HEK293 (cell line): ENCODE data around the gene SUFU.
A peak's percentile ranks its signal among the peaks of the same experiment; 100 is the strongest.

Experiments
- BCL11B ChIP-seq: fragments of 450-650 bp; formaldehyde crosslinking; IDR thresholded peaks from 2 replicates; pipeline ENCODE4 v1.5.1; 2016; ENCODE audit warnings: low read depth, missing biosample characterization, missing genetic modification characterization
- OSR2 ChIP-seq: fragments of 450-650 bp; formaldehyde crosslinking; IDR thresholded peaks from 2 replicates; pipeline ENCODE4 v1.5.1; 2016; ENCODE audit warnings: missing biosample characterization, missing genetic modification characterization
- SP3 ChIP-seq: fragments of 450-650 bp; formaldehyde crosslinking; IDR thresholded peaks from 2 replicates; pipeline ENCODE4 v1.5.1; 2016; ENCODE audit warnings: missing biosample characterization, missing genetic modification characterization
- YY2 ChIP-seq: fragments of 450-650 bp; formaldehyde crosslinking; IDR thresholded peaks from 2 replicates; pipeline ENCODE4 v1.5.1; 2016; ENCODE audit warnings: missing biosample characterization, missing genetic modification characterization
- ZBTB17 ChIP-seq: fragments of 450-650 bp; formaldehyde crosslinking; IDR thresholded peaks from 2 replicates; pipeline ENCODE4 v1.5.1; 2016; ENCODE audit warnings: missing biosample characterization, missing genetic modification characterization
- ZBTB21 ChIP-seq: fragments of 450-650 bp; formaldehyde crosslinking; IDR thresholded peaks from 2 replicates; pipeline ENCODE4 v1.5.1; 2017; ENCODE audit warnings: missing biosample characterization, missing genetic modification characterization
- ZEB2 ChIP-seq: fragments of 450-650 bp; formaldehyde crosslinking; IDR thresholded peaks from 2 replicates; pipeline ENCODE4 v1.5.1; 2016; ENCODE audit warnings: missing biosample characterization, missing genetic modification characterization
- ZNF221 ChIP-seq: fragments of 450-650 bp; formaldehyde crosslinking; IDR thresholded peaks from 2 replicates; pipeline ENCODE4 v1.5.1; 2017; ENCODE audit warnings: missing biosample characterization, missing genetic modification characterization, borderline replicate concordance
- ZNF24 ChIP-seq: fragments of 450-650 bp; formaldehyde crosslinking; IDR thresholded peaks from 2 replicates; pipeline ENCODE4 v1.5.1; 2016; ENCODE audit warnings: missing biosample characterization, missing genetic modification characterization
- ZNF335 ChIP-seq: fragments of 450-650 bp; formaldehyde crosslinking; conservative IDR thresholded peaks from 2 replicates; pipeline ENCODE4 v1.5.1; 2016; ENCODE audit warnings: missing biosample characterization, missing genetic modification characterization
- ZNF391 ChIP-seq: fragments of 450-650 bp; formaldehyde crosslinking; IDR thresholded peaks from 2 replicates; pipeline ENCODE4 v1.5.1; 2016; ENCODE audit warnings: low read depth, missing biosample characterization, missing genetic modification characterization, borderline replicate concordance
- ZNF561 ChIP-seq: fragments of 450-650 bp; IDR thresholded peaks from 2 replicates; pipeline ENCODE4 v1.5.1; 2018; ENCODE audit warnings: missing biosample characterization, missing genetic modification characterization, borderline replicate concordance
- ZNF600 ChIP-seq: fragments of 450-650 bp; formaldehyde crosslinking; IDR thresholded peaks from 2 replicates; pipeline ENCODE4 v1.5.1; 2016; ENCODE audit warnings: missing biosample characterization, missing genetic modification characterization
- ZNF785 ChIP-seq: fragments of 450-650 bp; formaldehyde crosslinking; IDR thresholded peaks from 2 replicates; pipeline ENCODE4 v1.5.1; 2016; ENCODE audit warnings: missing biosample characterization, missing genetic modification characterization
- TF ChIP-seq, protein P1 (sequence below): fragments of 450-650 bp; formaldehyde crosslinking; IDR thresholded peaks from 2 replicates; pipeline ENCODE4 v1.5.1; 2016; ENCODE audit warnings: missing biosample characterization, missing genetic modification characterization
- TF ChIP-seq, protein P2 (sequence below): fragments of 450-650 bp; formaldehyde crosslinking; IDR thresholded peaks from 2 replicates; pipeline ENCODE4 v1.5.1; 2016; ENCODE audit warnings: missing biosample characterization, missing genetic modification characterization
- TF ChIP-seq, protein P3 (sequence below): fragments of 450-650 bp; formaldehyde crosslinking; IDR thresholded peaks from 2 replicates; pipeline ENCODE4 v1.5.1; 2016; ENCODE audit warnings: missing biosample characterization, missing genetic modification characterization, low read depth
- TF ChIP-seq, protein P4 (sequence below): fragments of 450-650 bp; formaldehyde crosslinking; conservative IDR thresholded peaks from 2 replicates; pipeline ENCODE4 v1.5.1; 2016; ENCODE audit warnings: low read depth, missing biosample characterization, missing genetic modification characterization
- TF ChIP-seq, protein P5 (sequence below): fragments of 450-650 bp; formaldehyde crosslinking; IDR thresholded peaks from 2 replicates; pipeline ENCODE4 v1.5.1; 2016; ENCODE audit warnings: missing biosample characterization, missing genetic modification characterization
- TF ChIP-seq, protein P6 (sequence below): fragments of 450-650 bp; formaldehyde crosslinking; IDR thresholded peaks from 2 replicates; pipeline ENCODE4 v1.5.1; 2016; ENCODE audit warnings: missing biosample characterization, missing genetic modification characterization

SUFU gene

DNA sequence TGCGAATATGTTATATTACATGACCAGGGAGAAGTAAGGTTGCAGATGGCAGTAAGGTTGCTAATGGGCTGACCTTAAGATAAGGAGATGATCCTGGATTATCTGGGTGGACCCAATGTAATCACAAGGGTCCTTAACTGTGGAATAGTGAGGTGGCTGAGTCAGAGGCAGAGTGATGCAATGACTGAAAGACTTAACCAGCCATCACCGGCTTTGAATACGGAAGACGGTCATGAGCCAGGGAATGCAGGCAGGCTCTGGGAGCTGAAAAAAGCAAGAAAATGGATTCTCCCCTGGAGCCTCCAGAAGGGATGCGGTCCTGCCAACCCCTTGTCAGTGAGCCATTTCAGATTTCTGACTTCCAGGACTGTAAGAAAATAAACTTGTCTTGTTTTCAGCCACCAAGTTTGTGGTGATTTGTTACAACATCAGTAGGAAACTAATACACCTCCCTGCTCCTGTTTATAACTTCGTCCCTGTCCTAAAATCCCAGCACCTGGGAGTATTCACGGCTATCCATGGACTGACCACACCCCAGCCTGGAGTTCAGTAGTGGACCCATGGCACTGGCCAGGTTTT lies 47.8 kb upstream of the SUFU start (continued):
- TF ChIP-seq ZEB2 (tag by site-specific recombination) (peak; percentile 97), ZNF561 (tag by site-specific recombination) (0 out of 2 replicates have a peak, but pooled peaks have one; percentile 20), YY2 (tag by site-specific recombination) (0 out of 2 replicates have a peak, but pooled peaks have one; percentile 43), BCL11B (tag by site-specific recombination) (no peak), SP3 (tag by site-specific recombination) (0 out of 2 replicates have a peak, but pooled peaks have one; percentile 41), OSR2 (peak; percentile 47), ZNF600 (peak; percentile 86), ZBTB17 (tag by site-specific recombination) (peak; percentile 74), ZNF391 (0 out of 2 replicates have a peak, but pooled peaks have one; percentile 39), ZNF785 (tag by site-specific recombination) (peak; percentile 31; the same call in 1 of the 2 replicates), ZNF24 (tag by site-specific recombination) (peak; percentile 90), ZNF335 (peak; percentile 89), ZBTB21 (tag by site-specific recombination) (peak; percentile 49; the same call in 1 of the 2 replicates), ZNF221 (tag by site-specific recombination) (no peak)
- TF ChIP-seq, protein P1, sequence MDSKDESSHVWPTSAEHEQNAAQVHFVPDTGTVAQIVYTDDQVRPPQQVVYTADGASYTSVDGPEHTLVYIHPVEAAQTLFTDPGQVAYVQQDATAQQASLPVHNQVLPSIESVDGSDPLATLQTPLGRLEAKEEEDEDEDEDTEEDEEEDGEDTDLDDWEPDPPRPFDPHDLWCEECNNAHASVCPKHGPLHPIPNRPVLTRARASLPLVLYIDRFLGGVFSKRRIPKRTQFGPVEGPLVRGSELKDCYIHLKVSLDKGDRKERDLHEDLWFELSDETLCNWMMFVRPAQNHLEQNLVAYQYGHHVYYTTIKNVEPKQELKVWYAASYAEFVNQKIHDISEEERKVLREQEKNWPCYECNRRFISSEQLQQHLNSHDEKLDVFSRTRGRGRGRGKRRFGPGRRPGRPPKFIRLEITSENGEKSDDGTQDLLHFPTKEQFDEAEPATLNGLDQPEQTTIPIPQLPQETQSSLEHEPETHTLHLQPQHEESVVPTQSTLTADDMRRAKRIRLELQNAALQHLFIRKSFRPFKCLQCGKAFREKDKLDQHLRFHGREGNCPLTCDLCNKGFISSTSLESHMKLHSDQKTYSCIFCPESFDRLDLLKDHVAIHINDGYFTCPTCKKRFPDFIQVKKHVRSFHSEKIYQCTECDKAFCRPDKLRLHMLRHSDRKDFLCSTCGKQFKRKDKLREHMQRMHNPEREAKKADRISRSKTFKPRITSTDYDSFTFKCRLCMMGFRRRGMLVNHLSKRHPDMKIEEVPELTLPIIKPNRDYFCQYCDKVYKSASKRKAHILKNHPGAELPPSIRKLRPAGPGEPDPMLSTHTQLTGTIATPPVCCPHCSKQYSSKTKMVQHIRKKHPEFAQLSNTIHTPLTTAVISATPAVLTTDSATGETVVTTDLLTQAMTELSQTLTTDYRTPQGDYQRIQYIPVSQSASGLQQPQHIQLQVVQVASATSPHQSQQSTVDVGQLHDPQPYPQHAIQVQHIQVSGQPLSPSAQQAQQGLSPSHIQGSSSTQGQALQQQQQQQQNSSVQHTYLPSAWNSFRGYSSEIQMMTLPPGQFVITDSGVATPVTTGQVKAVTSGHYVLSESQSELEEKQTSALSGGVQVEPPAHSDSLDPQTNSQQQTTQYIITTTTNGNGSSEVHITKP (tag by site-specific recombination) = peak; percentile 89
- TF ChIP-seq, protein P2, sequence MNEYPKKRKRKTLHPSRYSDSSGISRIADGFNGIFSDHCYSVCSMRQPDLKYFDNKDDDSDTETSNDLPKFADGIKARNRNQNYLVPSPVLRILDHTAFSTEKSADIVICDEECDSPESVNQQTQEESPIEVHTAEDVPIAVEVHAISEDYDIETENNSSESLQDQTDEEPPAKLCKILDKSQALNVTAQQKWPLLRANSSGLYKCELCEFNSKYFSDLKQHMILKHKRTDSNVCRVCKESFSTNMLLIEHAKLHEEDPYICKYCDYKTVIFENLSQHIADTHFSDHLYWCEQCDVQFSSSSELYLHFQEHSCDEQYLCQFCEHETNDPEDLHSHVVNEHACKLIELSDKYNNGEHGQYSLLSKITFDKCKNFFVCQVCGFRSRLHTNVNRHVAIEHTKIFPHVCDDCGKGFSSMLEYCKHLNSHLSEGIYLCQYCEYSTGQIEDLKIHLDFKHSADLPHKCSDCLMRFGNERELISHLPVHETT (tag by site-specific recombination) = 0 out of 2 replicates have a peak, but pooled peaks have one; percentile 37
- TF ChIP-seq, protein P3, sequence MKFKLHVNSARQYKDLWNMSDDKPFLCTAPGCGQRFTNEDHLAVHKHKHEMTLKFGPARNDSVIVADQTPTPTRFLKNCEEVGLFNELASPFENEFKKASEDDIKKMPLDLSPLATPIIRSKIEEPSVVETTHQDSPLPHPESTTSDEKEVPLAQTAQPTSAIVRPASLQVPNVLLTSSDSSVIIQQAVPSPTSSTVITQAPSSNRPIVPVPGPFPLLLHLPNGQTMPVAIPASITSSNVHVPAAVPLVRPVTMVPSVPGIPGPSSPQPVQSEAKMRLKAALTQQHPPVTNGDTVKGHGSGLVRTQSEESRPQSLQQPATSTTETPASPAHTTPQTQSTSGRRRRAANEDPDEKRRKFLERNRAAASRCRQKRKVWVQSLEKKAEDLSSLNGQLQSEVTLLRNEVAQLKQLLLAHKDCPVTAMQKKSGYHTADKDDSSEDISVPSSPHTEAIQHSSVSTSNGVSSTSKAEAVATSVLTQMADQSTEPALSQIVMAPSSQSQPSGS (tag by site-specific recombination) = peak; percentile 71
- TF ChIP-seq, protein P4, sequence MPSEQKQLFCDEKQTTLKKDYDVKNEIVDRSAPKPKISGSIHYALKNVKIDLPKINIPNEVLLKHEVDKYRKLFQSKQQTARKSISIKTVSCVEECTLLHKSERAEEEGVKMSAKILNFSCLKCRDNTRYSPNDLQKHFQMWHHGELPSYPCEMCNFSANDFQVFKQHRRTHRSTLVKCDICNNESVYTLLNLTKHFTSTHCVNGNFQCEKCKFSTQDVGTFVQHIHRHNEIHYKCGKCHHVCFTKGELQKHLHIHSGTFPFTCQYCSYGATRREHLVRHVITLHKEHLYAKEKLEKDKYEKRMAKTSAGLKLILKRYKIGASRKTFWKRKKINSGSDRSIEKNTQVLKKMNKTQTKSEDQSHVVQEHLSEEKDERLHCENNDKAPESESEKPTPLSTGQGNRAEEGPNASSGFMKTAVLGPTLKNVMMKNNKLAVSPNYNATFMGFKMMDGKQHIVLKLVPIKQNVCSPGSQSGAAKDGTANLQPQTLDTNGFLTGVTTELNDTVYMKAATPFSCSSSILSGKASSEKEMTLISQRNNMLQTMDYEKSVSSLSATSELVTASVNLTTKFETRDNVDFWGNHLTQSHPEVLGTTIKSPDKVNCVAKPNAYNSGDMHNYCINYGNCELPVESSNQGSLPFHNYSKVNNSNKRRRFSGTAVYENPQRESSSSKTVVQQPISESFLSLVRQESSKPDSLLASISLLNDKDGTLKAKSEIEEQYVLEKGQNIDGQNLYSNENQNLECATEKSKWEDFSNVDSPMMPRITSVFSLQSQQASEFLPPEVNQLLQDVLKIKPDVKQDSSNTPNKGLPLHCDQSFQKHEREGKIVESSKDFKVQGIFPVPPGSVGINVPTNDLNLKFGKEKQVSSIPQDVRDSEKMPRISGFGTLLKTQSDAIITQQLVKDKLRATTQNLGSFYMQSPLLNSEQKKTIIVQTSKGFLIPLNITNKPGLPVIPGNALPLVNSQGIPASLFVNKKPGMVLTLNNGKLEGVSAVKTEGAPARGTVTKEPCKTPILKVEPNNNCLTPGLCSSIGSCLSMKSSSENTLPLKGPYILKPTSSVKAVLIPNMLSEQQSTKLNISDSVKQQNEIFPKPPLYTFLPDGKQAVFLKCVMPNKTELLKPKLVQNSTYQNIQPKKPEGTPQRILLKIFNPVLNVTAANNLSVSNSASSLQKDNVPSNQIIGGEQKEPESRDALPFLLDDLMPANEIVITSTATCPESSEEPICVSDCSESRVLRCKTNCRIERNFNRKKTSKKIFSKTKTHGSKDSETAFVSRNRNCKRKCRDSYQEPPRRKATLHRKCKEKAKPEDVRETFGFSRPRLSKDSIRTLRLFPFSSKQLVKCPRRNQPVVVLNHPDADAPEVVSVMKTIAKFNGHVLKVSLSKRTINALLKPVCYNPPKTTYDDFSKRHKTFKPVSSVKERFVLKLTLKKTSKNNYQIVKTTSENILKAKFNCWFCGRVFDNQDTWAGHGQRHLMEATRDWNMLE (tag by site-specific recombination) = peak; percentile 41; the same call in 1 of the 2 replicates
- TF ChIP-seq, protein P5, sequence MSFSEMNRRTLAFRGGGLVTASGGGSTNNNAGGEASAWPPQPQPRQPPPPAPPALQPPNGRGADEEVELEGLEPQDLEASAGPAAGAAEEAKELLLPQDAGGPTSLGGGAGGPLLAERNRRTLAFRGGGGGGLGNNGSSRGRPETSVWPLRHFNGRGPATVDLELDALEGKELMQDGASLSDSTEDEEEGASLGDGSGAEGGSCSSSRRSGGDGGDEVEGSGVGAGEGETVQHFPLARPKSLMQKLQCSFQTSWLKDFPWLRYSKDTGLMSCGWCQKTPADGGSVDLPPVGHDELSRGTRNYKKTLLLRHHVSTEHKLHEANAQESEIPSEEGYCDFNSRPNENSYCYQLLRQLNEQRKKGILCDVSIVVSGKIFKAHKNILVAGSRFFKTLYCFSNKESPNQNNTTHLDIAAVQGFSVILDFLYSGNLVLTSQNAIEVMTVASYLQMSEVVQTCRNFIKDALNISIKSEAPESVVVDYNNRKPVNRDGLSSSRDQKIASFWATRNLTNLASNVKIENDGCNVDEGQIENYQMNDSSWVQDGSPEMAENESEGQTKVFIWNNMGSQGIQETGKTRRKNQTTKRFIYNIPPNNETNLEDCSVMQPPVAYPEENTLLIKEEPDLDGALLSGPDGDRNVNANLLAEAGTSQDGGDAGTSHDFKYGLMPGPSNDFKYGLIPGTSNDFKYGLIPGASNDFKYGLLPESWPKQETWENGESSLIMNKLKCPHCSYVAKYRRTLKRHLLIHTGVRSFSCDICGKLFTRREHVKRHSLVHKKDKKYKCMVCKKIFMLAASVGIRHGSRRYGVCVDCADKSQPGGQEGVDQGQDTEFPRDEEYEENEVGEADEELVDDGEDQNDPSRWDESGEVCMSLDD (tag by site-specific recombination) = peak; percentile 54; the same call in 1 of the 2 replicates
- TF ChIP-seq, protein P6, sequence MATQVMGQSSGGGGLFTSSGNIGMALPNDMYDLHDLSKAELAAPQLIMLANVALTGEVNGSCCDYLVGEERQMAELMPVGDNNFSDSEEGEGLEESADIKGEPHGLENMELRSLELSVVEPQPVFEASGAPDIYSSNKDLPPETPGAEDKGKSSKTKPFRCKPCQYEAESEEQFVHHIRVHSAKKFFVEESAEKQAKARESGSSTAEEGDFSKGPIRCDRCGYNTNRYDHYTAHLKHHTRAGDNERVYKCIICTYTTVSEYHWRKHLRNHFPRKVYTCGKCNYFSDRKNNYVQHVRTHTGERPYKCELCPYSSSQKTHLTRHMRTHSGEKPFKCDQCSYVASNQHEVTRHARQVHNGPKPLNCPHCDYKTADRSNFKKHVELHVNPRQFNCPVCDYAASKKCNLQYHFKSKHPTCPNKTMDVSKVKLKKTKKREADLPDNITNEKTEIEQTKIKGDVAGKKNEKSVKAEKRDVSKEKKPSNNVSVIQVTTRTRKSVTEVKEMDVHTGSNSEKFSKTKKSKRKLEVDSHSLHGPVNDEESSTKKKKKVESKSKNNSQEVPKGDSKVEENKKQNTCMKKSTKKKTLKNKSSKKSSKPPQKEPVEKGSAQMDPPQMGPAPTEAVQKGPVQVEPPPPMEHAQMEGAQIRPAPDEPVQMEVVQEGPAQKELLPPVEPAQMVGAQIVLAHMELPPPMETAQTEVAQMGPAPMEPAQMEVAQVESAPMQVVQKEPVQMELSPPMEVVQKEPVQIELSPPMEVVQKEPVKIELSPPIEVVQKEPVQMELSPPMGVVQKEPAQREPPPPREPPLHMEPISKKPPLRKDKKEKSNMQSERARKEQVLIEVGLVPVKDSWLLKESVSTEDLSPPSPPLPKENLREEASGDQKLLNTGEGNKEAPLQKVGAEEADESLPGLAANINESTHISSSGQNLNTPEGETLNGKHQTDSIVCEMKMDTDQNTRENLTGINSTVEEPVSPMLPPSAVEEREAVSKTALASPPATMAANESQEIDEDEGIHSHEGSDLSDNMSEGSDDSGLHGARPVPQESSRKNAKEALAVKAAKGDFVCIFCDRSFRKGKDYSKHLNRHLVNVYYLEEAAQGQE (tag by site-specific recombination) = 0 out of 2 replicates have a peak, but pooled peaks have one; percentile 31
